Stimulated activated naive B cell treated with anti-CD40 and anti-IgM and Interleukin-4, amounts not matched to agents 10 μg/mL and 1 μg/mL and 100 μg/mL, for 72 hours (primary cell): ENCODE data around the gene GNAI2.

Experiments
- ATAC-seq, 2 donors: fragments of 150-1000 bp; cut with Tn5 transposase; replicated peaks; 2 replicates each; pipeline ENCODE4 v1.10.0; 2021; ENCODE audit warnings: moderate library complexity in 1 of 2
- DNase-seq: peaks from one replicate; pipeline ENCODE4 v3.0.0; 2021
- H3K27ac Mint-ChIP-seq: one replicate; pipeline ENCODE4 v1.8.0; 2022; ENCODE audit warnings: mild to moderate bottlenecking, mixed read lengths
- H3K27me3 Mint-ChIP-seq, 2 donors: one replicate each; pipeline ENCODE4 v1.8.0; 2022; ENCODE audit warnings: mixed read lengths in 2 of 2
- H3K36me3 Mint-ChIP-seq, 2 donors: one replicate each; pipeline ENCODE4 v1.8.0; 2022; ENCODE audit warnings: mixed read lengths in 2 of 2, mild to moderate bottlenecking in 1 of 2
- H3K4me1 Mint-ChIP-seq, 2 donors: one replicate each; pipeline ENCODE4 v1.8.0; 2022; ENCODE audit warnings: mixed read lengths in 2 of 2, mild to moderate bottlenecking in 1 of 2
- H3K4me3 Mint-ChIP-seq, 2 donors: one replicate each; pipeline ENCODE4 v1.8.0; 2022; ENCODE audit warnings: mild to moderate bottlenecking in 2 of 2, mixed read lengths in 2 of 2, moderate library complexity in 1 of 2
- H3K9me3 Mint-ChIP-seq, 2 donors: one replicate each; pipeline ENCODE4 v1.8.0; 2022; ENCODE audit warnings: mixed read lengths in 2 of 2, mild to moderate bottlenecking in 1 of 2

The GNAI2 gene

GRCh38 chr3:50288387-50289007 lies 52.5 kb downstream of the GNAI2 start:
- no peak overlapping the region for H3K4me3 Mint-ChIP-seq
- H3K36me3 Mint-ChIP-seq: peaks cover 30 to 49% of the 10 kb centered on the region in 2 donors
- H3K4me1 Mint-ChIP-seq: peaks cover 18 to 24% of the 10 kb centered on the region in 2 donors
- no peak overlapping the region for H3K27ac Mint-ChIP-seq
- no peak for DNase-seq
- ATAC-seq: no peak
- H3K27me3 Mint-ChIP-seq: no peaks in the 10 kb centered on the region
- no peaks in the 10 kb centered on the region for H3K9me3 Mint-ChIP-seq

DNA sequence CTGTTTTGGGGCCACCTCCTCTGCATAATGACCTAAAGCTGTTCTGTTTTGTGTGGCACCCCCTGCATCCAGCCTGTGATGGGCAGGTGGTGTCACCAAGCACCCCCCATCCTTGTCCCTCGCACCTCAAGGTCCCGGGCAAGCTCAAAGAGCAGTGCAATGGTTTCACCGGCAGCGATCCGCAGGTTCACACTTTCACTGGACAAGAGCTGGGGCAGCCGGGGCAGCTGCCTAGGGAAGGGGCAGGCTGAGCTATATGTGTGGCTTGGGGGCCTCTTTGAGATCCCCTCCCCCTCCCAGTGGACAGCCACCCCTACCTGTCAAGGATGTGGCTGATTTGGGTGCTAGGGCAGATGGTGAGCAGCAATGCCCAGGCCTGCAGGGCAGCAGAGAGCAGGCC lies 53.1 kb downstream of the GNAI2 start:
- Mint-ChIP-seq H3K27me3 (no peaks in the 10 kb centered on the region), H3K4me1 (peaks cover 20 to 24% of the 10 kb centered on the region in 2 donors), H3K27ac (no peak overlapping the region), H3K36me3 (peaks cover 30 to 49% of the 10 kb centered on the region in 2 donors), H3K4me3 (peak overlapping the region in 1 of 2 donors; percentile 32), H3K9me3 (no peaks in the 10 kb centered on the region)
- no peak for DNase-seq
- no peak for ATAC-seq

DNA sequence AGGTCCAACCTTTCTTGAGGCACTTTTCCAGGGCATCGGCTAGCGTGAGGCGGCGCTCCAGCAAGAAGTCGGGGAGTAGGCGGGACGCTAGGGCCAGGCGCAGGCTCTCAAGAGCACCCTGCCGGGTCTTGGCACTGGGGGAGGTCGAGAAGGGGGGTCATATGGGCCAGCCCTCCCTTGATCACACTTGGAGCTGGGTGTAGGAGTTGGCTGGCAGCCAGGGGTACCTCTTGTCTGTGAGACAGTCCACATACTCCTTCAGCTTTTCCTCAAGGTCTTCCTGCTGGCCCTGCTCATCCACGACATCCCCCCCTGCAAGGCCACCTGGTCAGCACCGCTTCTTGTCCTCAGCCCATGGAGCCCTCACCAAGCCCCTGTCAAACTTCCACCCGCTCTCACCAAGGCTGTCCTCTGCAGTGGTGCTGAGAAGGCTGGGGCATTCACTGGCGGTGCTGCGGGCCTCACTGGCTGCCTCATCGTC lies 54.2 kb downstream of the GNAI2 start:
- DNase-seq (no peak), ATAC-seq (no peak)
- peak overlapping the region; percentile 16 to 96 for H3K4me3 Mint-ChIP-seq
- H3K4me1 Mint-ChIP-seq: peaks cover 20 to 24% of the 10 kb centered on the region in 2 donors
- H3K27ac Mint-ChIP-seq: no peak overlapping the region
- H3K36me3 Mint-ChIP-seq: peaks cover 29 to 49% of the 10 kb centered on the region in 2 donors
- H3K9me3 Mint-ChIP-seq: no peaks in the 10 kb centered on the region
- no peaks in the 10 kb centered on the region for H3K27me3 Mint-ChIP-seq

DNA sequence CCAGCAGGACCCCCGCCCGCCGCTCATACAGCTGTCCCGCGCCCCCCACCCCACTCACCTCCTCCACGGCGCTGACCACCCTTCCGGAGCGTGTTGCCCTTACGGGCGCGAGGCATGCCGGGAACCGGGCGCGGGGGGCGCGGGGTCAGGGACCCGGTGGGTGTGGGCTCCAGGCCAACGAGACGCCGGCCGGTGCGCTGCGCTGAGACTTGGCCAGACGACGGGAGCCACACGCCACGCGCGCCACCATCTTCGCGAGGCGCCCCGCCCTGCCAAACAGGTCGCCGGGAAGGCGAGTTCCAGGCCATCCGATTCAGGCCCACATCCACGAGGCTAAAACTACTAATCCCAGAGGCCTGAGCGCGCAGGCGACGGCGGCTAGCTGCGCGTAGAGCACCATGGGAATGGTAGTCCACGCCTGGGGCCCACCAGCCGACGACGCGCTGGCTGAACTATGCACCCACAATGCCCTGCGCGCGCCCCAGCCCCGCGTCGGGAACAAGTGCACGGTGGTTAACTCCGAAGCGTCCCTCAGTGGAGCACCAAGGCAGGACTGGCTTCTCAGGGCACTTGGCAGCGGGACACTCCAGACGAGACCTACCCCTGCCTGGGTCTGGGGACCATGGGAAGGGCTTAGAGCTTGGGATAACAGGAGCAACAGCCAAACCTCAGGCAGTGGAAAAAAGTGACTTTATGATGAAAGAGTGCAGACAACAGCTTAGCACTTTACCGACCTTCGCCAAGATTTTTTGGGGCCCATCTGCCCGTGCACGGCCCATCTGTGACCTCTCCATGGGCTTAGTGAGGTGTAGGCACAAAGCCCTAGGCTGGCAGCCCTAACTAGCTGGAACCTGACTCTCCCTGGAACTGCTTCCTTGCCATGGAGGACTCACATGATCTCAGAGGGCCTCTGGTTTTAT lies 56.4 kb downstream of the GNAI2 start, which contains the start of gene IFRD2:
IFRD2 (minus strand) TSS at position 271 of the 920 bp plus-strand sequence; CDS start at position 116, 155 bp downstream.
- peak; percentile 98 for ATAC-seq
- peak within 1 kb of the TSS; percentile 96 for H3K27ac Mint-ChIP-seq
- H3K36me3 Mint-ChIP-seq: peaks cover 31 to 52% of the 10 kb centered on the region in 2 donors
- H3K27me3 Mint-ChIP-seq: no peaks in the 10 kb centered on the region
- DNase-seq: peak; percentile 95
- H3K4me1 Mint-ChIP-seq: peaks cover 22 to 39% of the 10 kb centered on the region in 2 donors
- H3K9me3 Mint-ChIP-seq: no peaks in the 10 kb centered on the region
- H3K4me3 Mint-ChIP-seq: peak within 1 kb of the TSS; percentile 89 to 96

DNA sequence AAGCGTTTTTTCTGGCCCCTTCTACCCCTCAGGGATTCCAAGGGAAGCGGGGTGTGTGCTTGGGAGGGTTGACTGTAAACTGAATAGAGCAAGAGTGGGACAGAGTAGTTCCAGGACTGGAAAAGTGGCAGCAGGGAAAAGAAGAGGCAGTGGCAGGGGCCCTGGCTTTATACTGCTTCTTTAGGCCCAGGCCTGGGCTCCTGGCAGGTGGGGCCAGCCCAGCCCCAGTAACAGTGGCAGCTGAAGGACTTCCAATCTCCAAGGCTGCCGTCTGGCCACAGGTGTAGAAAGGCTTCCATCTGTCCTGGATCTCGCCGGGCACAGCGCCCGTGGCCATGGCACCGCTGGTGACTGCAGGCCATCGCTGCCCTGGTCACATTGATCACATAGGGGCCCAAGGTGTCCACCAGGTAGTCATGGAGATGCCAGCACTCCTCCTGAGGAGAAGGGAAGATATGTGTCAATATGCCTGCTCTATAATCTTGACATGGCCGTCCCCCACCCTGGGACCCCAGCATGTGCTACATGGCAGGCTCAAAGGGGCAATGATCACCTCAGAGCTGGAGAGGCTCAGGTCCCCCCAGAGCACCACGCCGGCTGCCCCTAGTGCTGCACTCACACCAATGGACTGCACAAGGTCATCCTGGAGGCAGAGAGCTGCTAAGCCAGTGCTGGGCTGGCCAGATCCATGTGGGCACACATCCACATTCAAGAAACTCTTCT lies 57.2 kb downstream of the GNAI2 start:
- peaks cover 25 to 47% of the 10 kb centered on the region in 2 donors for H3K4me1 Mint-ChIP-seq
- no peak for ATAC-seq
- H3K9me3 Mint-ChIP-seq: no peaks in the 10 kb centered on the region
- no peaks in the 10 kb centered on the region for H3K27me3 Mint-ChIP-seq
- H3K4me3 Mint-ChIP-seq: peak overlapping the region; percentile 89 to 96
- no peak for DNase-seq
- peak overlapping the region; percentile 96 for H3K27ac Mint-ChIP-seq
- H3K36me3 Mint-ChIP-seq: peaks cover 32 to 46% of the 10 kb centered on the region in 2 donors

- no peak overlapping the region for H3K27ac Mint-ChIP-seq
- H3K4me1 Mint-ChIP-seq: peaks cover 27 to 50% of the 10 kb centered on the region in 2 donors
- no peaks in the 10 kb centered on the region for H3K9me3 Mint-ChIP-seq
- no peak for DNase-seq
- no peak for ATAC-seq
- H3K4me3 Mint-ChIP-seq: no peak overlapping the region
- H3K27me3 Mint-ChIP-seq: no peaks in the 10 kb centered on the region
- H3K36me3 Mint-ChIP-seq: peaks cover 25 to 40% of the 10 kb centered on the region in 2 donors
These were observed 58.1 kb downstream of the GNAI2 start for GRCh38 chr3:50294089-50294488.

DNA sequence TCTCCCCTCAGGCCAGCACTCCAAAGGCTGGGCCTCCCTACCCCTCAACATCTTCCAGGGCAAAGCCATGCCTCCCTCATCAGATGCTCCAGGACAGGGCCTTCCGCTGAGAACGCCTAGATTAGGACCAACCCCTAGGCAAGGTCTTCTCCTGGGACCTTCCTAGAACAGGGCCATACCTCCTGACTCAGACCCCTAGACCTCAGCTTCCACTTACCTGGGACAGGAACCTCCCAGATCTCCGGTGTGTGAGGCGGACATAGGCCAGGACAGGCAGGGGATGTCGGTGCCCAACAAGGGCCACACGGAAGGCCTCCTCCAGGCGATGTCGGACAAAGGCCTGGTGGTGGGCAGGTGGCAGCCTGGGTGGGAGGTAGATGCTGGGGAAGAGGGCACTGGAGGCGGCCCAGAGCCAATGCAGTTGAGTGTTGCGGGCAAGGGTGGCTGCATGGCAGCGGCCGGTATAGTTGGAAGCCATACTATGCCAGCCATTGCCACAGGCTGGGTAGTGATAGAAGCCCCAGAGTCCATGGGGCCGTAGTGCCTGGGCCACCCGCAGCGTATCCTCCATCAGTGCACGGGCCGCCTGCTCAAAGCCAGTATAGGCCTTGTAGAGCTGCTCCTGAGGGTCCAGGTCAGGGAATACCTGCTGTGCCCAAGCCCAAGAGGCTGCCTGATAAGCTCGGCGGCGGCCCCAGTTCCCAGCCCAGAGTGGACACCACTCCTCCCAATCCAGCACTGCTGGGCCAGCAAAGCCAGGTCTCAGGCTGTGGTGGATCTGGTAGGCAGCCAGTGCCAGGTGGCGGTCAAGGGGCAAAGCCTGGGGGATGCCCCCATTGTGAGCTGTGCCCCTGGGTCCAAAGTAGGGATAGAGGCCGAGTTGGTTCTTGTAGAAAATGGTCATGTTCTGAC lies 58.7 kb downstream of the GNAI2 start:
- ATAC-seq: no peak
- H3K27me3 Mint-ChIP-seq: no peaks in the 10 kb centered on the region
- DNase-seq: no peak
- H3K27ac Mint-ChIP-seq: no peak overlapping the region
- H3K36me3 Mint-ChIP-seq: peaks cover 22 to 36% of the 10 kb centered on the region in 2 donors
- peaks cover 28 to 51% of the 10 kb centered on the region in 2 donors for H3K4me1 Mint-ChIP-seq
- H3K4me3 Mint-ChIP-seq: no peak overlapping the region
- no peaks in the 10 kb centered on the region for H3K9me3 Mint-ChIP-seq

- ATAC-seq (no peak), DNase-seq (no peak)
- peaks cover 20 to 35% of the 10 kb centered on the region in 2 donors for H3K36me3 Mint-ChIP-seq
- H3K9me3 Mint-ChIP-seq: no peaks in the 10 kb centered on the region
- H3K27me3 Mint-ChIP-seq: no peaks in the 10 kb centered on the region
- H3K4me1 Mint-ChIP-seq: peaks cover 31 to 56% of the 10 kb centered on the region in 2 donors
- no peak overlapping the region for H3K4me3 Mint-ChIP-seq
- peak overlapping the region; percentile 37 for H3K27ac Mint-ChIP-seq
These were observed 59.8 kb downstream of the GNAI2 start for GRCh38 chr3:50295553-50296431.

DNA sequence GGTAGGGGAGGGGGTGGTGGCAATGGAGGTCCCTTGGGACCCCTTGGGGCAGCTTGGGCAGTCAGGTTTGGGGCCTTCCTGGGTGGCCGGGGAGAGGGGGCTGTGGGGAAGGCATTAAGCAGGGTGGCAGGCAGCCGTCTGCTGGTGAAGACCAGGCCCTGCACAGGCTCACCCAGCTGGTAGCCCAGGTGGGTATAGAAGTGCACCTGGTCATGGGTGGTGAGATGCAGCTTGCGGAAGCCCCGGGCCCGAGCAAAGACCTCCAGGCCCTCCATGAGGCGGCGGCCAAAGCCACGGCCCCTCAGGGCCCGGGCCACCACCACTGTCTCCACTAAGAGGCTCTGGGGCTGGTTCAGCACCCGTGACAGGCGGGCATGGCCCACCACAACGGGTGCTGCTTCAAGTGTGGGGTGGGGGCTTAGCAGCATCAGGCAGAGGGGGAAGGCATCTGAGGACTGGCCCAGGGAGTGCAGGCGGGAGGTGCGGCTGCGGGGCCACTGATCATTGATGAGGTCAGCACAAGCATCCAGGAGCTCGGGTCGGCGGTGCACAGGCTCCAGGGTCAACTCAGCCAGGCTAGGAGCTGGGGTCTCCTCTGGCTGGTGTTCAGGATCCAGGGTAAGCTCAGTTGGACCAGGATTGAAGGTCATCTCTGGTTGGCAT lies 60.8 kb downstream of the GNAI2 start:
- Mint-ChIP-seq H3K4me1 (peaks cover 31 to 52% of the 10 kb centered on the region in 2 donors), H3K36me3 (peaks cover 14 to 29% of the 10 kb centered on the region in 2 donors), H3K4me3 (peak overlapping the region in 1 of 2 donors; percentile 40), H3K9me3 (no peaks in the 10 kb centered on the region), H3K27ac (peak overlapping the region; percentile 81), H3K27me3 (no peaks in the 10 kb centered on the region)
- DNase-seq (no peak), ATAC-seq (no peak)

DNA sequence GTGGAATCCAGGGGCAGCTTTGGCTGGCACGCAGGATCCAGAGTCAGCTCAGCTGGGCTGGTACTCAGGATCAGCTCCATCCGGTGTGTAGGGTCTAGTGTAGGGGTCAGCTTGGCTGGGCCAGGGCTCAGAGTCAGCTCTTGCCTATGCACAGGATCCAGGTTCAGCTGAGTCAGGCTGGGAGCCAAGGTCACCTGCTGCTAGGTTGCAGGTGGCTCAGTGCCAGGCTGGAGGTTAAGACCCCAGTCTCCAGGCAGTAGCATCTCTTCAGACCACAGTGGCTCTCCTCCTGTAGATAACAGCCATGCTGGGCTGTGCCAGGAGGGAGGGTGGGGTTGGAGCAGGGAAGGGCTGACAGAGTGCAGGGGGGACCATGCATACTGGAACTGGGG lies 61.4 kb downstream of the GNAI2 start:
- Mint-ChIP-seq H3K27me3 (no peaks in the 10 kb centered on the region), H3K4me1 (peaks cover 32 to 51% of the 10 kb centered on the region in 2 donors), H3K36me3 (peaks cover 14 to 28% of the 10 kb centered on the region in 2 donors), H3K4me3 (peak overlapping the region in 1 of 2 donors; percentile 34), H3K9me3 (no peaks in the 10 kb centered on the region), H3K27ac (peak overlapping the region; percentile 81)
- no peak for ATAC-seq
- DNase-seq: no peak

GRCh38 chr3:50297896-50298725 lies 62.1 kb downstream of the GNAI2 start:
- H3K9me3 Mint-ChIP-seq: no peaks in the 10 kb centered on the region
- no peaks in the 10 kb centered on the region for H3K27me3 Mint-ChIP-seq
- H3K4me3 Mint-ChIP-seq: peak overlapping the region; percentile 98
- peaks cover 26 to 43% of the 10 kb centered on the region in 2 donors for H3K4me1 Mint-ChIP-seq
- DNase-seq: no peak
- no peak for ATAC-seq
- peaks cover 14 to 21% of the 10 kb centered on the region in 2 donors for H3K36me3 Mint-ChIP-seq
- H3K27ac Mint-ChIP-seq: peak overlapping the region; percentile 100
